Mesodermal cell (in vitro differentiated cells): ENCODE measurements around the gene OSBPL10.
A peak's percentile ranks its signal among the peaks of the same experiment; 100 is the strongest.

Experiments used
- H3K27ac ChIP-seq: 2 replicates; pipeline ENCODE4 v1.7.0; 2013; ENCODE audit warnings: mild to moderate bottlenecking, low read depth, low read length, moderate library complexity; ENCODE audit not compliant: severe bottlenecking
- H3K36me3 ChIP-seq: 2 replicates; pipeline ENCODE4 v1.7.1; 2013; ENCODE audit warnings: mild to moderate bottlenecking, low read length, moderate library complexity; ENCODE audit not compliant: control insufficient read depth, insufficient read depth
- H3K4me1 ChIP-seq: one replicate; pipeline ENCODE4 v1.7.1; 2013; ENCODE audit warnings: mild to moderate bottlenecking, low read length; ENCODE audit not compliant: insufficient read depth, control insufficient read depth, poor library complexity, severe bottlenecking
- H3K4me3 ChIP-seq: 2 replicates; pipeline ENCODE4 v1.7.0; 2013; ENCODE audit warnings: low read length, control low read depth, mild to moderate bottlenecking; ENCODE audit not compliant: insufficient read depth, poor library complexity, severe bottlenecking; ENCODE audit errors: extremely low read depth
- H3K9me3 ChIP-seq: 2 replicates; pipeline ENCODE4 v1.7.1; 2013; ENCODE audit warnings: mild to moderate bottlenecking, low read length, moderate library complexity; ENCODE audit not compliant: control insufficient read depth
- WGBS, 2 experiments: methylation state at CpG; one replicate each; pipeline ENCODE4 v1.1.5; 2013; ENCODE audit warnings: missing lambda C conversion rate in 2 of 2; ENCODE audit not compliant: insufficient coverage in 2 of 2; 5-methylcytosine and 5-hydroxymethylcytosine counted together

OSBPL10 gene

DNA sequence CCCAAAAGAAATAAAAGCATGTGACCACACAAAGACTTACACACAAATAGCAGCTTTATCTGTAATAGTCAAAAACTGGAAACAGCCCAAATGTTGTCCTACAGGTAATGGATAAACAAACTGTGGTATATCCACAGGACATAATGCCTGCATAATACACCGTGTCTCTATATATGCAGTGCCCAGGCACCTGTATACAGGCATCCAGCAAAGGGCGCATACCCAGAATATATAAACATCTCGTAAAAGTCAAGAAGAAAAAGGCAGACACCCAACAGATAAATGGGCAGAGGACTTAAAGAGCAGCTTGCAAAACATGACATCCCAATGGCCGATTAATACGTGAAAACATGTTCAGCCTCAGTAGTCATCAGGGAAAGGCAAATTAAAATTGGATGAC, 7.2 kb downstream of the OSBPL10 start:
- Histone ChIP-seq H3K4me1 (peaks cover 23% of the 10 kb centered on the region), H3K9me3 (no peaks in the 10 kb centered on the region), H3K27ac (no peak overlapping the region), H3K4me3 (no peak overlapping the region), H3K36me3 (peaks cover 8% of the 10 kb centered on the region)
- whole genome bisulfite sequencing, 2 experiments: 100% methylated on average over 4 to 5 of the region's 5 CpGs

DNA sequence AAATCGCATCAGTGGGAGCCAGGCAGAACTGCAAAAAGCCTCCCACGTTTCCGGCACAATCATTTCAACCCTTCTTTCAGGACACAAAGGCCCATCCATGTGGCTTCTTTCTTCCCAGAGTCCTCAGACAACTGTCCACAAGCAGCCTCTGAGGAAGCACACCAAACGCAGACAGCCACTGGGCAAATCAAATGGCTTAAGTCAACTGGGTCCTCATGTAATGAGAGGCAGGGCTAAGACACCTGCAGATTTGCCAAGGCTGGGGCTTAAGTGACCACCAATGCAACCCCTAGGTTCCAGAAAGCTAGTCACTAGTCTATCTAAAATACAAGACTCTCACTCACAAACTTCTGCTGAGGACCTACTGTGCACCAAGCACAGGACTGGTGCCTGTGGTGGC, 8.0 kb downstream of the OSBPL10 start:
- H3K36me3 ChIP-seq: peaks cover 6% of the 10 kb centered on the region
- no peak overlapping the region for H3K27ac ChIP-seq
- no peak overlapping the region for H3K4me3 ChIP-seq
- H3K9me3 ChIP-seq: no peaks in the 10 kb centered on the region
- WGBS, 2 experiments: 85 to 93% methylated on average over 3 of the region's 4 CpGs
- peaks cover 29% of the 10 kb centered on the region for H3K4me1 ChIP-seq

- peaks cover 41% of the 10 kb centered on the region for H3K4me1 ChIP-seq
- WGBS, 2 experiments: 93% methylated on average over 3 of the region's 3 CpGs; no CpG with 5 or more reads in 1 of the 2 experiments
- H3K4me3 ChIP-seq: no peak overlapping the region
- no peaks in the 10 kb centered on the region for H3K9me3 ChIP-seq
- no peaks in the 10 kb centered on the region for H3K36me3 ChIP-seq
- H3K27ac ChIP-seq: no peak overlapping the region
Observed at GRCh38 chr3:31971607-31972006, 9.5 kb downstream of the OSBPL10 start.

- 52 to 100% methylated on average over 1 to 4 of the region's 6 CpGs for WGBS, 2 experiments
- no peak overlapping the region for H3K4me3 ChIP-seq
- H3K36me3 ChIP-seq: no peaks in the 10 kb centered on the region
- H3K27ac ChIP-seq: peak overlapping the region; percentile 96
- peaks cover 40% of the 10 kb centered on the region for H3K4me1 ChIP-seq
- no peaks in the 10 kb centered on the region for H3K9me3 ChIP-seq
Observed at GRCh38 chr3:31968927-31969418, 12.1 kb downstream of the OSBPL10 start.

DNA sequence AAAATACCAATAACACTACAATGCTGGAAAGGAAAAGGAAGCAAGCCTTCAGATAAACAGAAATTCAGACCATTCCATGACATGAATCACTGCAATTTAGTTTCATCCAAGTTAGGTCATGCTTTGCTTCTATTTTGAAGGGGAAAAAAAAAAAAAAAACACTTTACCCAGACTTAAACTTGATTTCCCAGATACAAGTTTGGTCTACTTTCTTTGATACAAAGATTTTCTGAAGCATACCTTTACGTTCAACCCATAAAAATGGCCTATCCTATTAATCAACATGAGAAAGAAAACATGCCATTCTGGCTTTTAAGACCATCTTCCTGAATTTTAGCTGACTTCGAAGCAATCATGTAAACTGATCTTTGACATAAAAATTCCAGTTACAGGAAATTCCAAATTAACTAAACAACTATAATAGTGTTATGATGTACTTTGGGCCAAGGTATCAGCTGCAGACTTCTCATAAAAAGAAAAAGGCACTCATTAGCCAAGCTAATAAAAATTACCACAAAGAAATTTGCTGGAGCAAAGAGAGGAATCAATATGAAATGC, 12.6 kb downstream of the OSBPL10 start:
- H3K4me1 ChIP-seq: peaks cover 40% of the 10 kb centered on the region
- no peaks in the 10 kb centered on the region for H3K36me3 ChIP-seq
- WGBS, 2 experiments: 55 to 69% methylated on average over 1 of the region's 2 CpGs
- no peak overlapping the region for H3K4me3 ChIP-seq
- H3K9me3 ChIP-seq: no peaks in the 10 kb centered on the region
- peak overlapping the region; percentile 96 for H3K27ac ChIP-seq

GRCh38 chr3:31967592-31967991, 13.5 kb downstream of the OSBPL10 start:
- no CpG with 5 or more reads among the region's 2 CpGs for WGBS, 2 experiments
- Histone ChIP-seq H3K4me3 (no peak overlapping the region), H3K36me3 (no peaks in the 10 kb centered on the region), H3K4me1 (peaks cover 40% of the 10 kb centered on the region), H3K9me3 (no peaks in the 10 kb centered on the region), H3K27ac (peak overlapping the region; percentile 43)

DNA sequence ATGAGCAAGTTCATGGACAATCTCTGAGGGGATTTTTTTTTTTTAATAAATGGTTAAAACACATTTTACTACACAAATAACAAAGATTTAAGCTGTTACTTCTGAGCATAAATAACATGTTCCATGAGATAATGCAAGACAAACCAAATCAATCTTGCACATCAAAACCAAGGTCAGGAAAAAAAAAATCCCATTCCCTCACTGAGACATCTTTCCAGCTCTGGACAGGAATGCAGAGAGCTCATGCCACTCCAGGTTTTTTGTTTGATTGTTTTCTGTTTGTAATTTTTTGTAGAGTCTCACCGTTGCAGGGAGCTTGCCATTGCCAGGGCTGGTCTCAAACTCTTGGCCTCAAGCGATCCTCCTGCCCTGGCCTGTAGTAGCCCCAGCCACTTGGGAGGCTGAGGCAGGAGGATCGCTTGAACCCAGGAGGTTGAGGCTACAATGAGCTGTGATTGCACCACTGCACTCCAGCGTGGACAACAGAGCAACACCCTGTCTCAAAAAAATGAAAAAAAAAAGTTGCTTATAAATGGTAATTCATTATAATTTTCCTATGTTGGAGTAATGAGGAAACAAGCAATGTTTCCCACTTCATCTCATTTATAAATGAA, 14.0 kb downstream of the OSBPL10 start:
- peak overlapping the region; percentile 43 for H3K27ac ChIP-seq
- no peaks in the 10 kb centered on the region for H3K9me3 ChIP-seq
- H3K36me3 ChIP-seq: no peaks in the 10 kb centered on the region
- peaks cover 40% of the 10 kb centered on the region for H3K4me1 ChIP-seq
- no peak overlapping the region for H3K4me3 ChIP-seq
- 93 to 95% methylated on average over 2 to 3 of the region's 4 CpGs for WGBS, 2 experiments

DNA sequence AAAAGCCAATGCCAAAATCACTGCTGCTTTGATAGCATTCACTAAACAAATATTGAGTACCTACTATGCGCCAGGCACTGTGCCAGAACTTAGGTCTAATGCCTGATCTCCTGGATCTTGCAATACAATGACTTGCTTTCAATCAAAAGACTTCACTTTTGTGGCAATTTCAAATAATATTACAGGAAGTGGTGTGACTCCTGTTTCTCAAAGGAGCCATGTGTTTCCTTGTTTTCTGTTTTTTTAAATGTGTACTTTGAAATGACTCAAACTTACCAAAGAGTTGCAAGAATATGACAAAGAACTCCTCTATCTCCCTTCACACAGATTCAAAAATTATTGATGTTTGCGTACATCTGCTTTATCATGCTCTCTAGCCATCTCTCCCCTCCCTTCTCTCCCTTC, 18.3 kb downstream of the OSBPL10 start:
- peaks cover 45% of the 10 kb centered on the region for H3K4me1 ChIP-seq
- H3K9me3 ChIP-seq: no peaks in the 10 kb centered on the region
- H3K27ac ChIP-seq: no peak overlapping the region
- 90 to 100% methylated on average over 2 of the region's 2 CpGs for WGBS, 2 experiments
- no peak overlapping the region for H3K4me3 ChIP-seq
- no peaks in the 10 kb centered on the region for H3K36me3 ChIP-seq

DNA sequence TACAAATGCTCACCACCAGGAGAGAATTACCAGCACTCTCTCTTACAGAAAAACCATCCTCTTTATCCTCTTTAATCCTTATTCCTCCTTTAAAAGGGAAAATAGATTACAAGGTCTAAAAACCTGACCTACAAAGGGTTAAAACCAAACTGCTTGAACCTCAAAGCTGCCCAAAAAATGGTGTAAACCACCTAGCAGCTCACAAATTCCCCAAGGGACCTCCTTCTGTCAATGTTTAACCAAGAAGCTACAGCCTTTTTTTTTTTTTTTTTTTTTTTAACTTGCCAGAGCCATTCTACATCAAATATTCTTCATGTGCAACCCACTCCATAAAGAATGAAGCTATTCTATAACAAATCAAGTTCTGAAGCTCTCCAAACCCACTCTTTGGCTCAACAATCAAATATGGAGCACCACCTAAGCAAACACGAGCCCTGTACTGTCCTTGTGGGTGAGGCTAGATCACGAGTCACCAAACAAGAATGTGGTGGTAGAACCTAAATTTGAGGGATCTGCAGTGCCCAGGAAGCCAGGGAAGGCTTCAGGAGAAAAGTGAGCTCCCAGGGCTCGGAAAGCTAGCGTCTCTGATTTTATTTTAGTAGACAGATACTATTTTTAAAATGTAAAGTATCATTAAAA, 20.1 kb downstream of the OSBPL10 start:
- Histone ChIP-seq H3K4me3 (no peak overlapping the region), H3K27ac (peak overlapping the region; percentile 17), H3K9me3 (peaks cover 4% of the 10 kb centered on the region), H3K4me1 (peaks cover 31% of the 10 kb centered on the region), H3K36me3 (no peaks in the 10 kb centered on the region)
- 42% methylated on average over 4 of the region's 4 CpGs; no CpG with 5 or more reads in 1 of the 2 experiments for WGBS, 2 experiments

DNA sequence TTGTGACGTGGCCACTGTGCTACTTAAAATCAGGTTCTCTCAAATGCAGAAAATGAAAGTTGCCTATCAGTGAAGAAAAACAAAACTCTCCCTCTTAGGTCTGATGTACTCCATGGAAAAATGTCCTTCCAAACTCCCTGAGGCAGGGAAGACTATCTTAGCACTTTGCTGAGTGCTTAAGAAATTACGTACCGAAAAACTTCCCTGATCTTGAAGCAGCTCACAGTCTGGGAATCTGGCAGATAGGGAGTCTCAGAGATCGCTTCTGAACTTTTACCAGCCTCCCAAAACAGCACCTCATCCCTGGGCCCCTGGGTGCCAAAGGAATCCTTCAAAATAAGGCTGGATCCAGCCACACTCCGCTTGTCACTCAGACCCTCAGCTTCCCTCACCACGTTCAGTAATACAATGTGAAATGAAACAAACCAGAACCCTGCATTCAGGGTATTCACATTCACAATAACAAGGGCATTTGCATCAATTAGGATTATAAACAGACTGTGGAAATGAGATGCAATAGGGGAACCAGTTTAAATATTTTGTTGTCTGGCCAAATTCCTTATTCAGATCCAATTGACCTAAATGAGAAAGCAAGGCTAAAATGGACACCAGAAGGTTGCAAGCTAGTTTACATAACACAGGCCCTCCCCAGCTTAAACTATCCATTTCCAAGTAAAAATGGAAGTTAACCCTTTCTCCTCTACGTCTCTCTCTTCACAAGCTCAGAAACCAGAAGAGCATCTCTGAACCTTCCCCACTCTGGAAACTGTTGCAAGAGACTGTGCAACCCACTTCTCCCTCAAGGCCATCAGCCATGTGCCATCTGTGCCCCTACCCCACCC, 20.9 kb downstream of the OSBPL10 start:
- whole genome bisulfite sequencing, 2 experiments: 34 to 35% methylated on average over 5 to 6 of the region's 7 CpGs
- Histone ChIP-seq H3K27ac (peak overlapping the region; percentile 44), H3K9me3 (peaks cover 11% of the 10 kb centered on the region), H3K4me3 (no peak overlapping the region), H3K4me1 (peaks cover 31% of the 10 kb centered on the region), H3K36me3 (no peaks in the 10 kb centered on the region)
